DMS53 treated with DMSO at 0.1 percent for 48 hours (cell line): ENCODE measurements around the gene PKLR.
"Not testable (repeated sequence)": the region's sequence is repeated elsewhere in the genome, so short reads cannot be mapped to it uniquely, and the experiment has no call there.

Source experiments
- DNase-seq: peaks from one replicate; lab custom pipeline; 2025; ENCODE audit not compliant: unreplicated experiment; lab: John Stamatoyannopoulos, UW

PKLR gene

DNA sequence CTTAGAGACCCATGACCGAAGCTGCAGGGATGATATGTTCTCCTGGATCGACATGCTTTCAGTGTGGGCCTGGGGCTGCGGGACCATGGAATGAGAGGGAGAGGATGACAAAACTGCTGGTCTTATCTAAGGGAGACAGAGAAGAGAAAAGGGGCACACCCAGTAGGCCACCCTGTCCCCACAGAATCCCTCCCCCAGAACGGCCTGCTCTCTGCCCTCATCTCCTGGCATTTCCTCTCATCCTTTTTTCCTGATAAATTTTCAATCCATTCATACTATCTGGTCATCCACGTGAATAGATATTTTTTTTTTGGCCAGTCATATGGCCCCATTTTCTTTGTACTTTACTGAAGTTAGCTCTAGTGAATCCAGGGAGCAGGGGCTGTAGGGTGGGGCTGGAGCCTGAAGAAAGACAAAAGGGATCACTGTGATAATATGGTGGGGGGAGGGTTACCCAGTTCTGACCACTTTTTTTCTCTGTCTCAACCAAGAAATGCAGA is at the start of gene PKLR:
TSS of gene PKLR (minus strand) at position 97 of the 500 bp plus-strand sequence. CDS start at position 54, 43 bp downstream.
- DNase-seq = no peak

- no peak for DNase-seq
These were observed 41.6 kb upstream of the PKLR start for GRCh38 chr1:155342842-155343241.

DNA sequence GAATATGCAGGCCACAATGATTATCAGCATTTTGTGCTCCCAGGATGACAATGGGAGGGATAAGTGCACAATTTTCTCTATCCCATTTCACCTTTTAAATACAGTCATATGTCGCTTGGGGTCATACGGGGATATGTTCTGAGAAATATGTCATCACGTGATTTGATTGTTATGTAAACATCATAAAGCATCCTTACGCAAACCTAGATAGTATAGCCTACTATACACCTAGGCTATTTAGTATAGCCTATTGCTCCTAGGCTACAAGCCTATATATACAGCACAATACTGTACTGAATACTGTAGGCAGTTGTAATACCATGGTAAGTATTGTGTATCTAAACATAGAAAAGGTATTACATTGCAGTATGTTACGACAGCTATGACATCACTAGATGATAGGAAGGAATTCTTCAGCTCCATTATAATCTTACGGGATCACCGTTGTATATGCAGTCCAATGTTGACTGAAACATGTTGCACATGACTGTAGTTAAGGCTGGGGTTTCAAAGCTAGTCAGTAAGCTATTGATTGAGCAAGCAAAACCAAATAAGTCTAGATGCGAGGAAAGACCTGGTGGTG is 38.4 kb upstream of the PKLR start:
- DNase-seq = no peak

DNA sequence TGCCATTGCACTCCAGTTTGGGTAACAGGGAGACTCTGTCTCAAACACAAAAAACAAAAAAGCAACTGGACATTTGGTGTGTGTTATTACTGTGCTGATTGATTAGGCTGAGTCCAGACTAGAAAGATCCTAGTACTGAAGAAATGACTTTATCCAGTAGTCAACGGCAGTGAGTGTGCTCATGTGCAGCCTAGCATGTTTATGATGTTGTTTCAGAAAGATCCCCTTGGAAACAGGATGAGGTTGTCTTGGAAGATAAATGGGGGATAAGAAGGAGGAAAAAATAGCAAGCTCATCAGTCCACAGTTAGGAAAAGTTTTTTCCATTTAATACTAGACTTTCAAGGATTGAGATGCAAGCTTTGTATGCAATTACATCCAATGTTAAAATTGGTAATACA is 33.7 kb upstream of the PKLR start:
- no peak for DNase-seq

DNA sequence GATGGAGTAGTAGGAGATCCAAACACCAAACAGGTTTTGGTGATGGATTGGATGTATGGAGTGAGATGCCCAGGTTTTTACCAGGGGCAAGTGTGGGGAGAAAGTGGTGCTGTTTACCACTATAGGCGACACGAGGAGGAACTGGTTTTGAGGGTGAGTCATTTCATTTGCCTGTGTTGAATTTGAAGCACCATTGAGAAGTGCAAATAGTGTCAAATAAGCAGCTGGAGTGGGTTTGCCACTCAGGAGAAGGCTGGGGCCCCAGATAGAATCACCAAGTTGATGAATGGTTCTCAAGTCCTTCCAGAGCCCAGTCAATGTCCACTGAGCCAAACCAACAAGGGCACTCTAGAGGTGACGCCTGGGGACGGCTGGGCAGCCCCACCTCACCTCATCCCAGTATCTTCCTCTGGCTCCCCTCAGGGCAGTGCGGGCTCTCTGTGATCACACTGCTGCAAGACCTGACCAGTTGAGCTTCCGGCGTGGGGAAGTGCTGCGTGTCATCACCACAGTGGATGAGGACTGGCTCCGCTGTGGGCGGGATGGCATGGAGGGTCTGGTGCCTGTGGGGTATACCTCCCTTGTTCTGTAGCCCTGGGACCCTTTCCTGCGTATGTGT is 28.9 kb upstream of the PKLR start:
- DNase-seq = peak; percentile 97

DNA sequence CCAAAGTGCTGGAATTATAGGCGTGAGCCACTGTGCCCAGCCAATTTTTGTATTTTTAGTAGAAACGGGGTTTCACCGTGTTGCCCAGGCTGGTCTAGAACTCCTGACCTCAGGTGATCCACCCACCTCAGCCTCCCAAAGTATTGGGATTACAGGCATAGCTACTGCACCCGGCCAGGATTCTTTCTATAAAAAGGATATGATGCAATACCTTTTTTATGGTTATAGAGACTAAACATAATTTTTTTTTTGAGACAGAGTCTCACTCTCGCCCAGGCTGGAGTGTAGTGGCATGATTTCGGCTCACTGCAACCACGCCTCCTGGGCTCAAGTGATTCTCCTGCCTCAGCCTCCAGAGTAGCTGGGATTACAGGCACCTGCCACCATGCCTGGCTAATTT is 27.6 kb upstream of the PKLR start:
- not testable (repeated sequence) for DNase-seq

- no peak for DNase-seq
These were observed 26.7 kb upstream of the PKLR start for GRCh38 chr1:155327981-155328380.

GRCh38 chr1:155326631-155327037 is 25.4 kb upstream of the PKLR start:
- no peak for DNase-seq

DNA sequence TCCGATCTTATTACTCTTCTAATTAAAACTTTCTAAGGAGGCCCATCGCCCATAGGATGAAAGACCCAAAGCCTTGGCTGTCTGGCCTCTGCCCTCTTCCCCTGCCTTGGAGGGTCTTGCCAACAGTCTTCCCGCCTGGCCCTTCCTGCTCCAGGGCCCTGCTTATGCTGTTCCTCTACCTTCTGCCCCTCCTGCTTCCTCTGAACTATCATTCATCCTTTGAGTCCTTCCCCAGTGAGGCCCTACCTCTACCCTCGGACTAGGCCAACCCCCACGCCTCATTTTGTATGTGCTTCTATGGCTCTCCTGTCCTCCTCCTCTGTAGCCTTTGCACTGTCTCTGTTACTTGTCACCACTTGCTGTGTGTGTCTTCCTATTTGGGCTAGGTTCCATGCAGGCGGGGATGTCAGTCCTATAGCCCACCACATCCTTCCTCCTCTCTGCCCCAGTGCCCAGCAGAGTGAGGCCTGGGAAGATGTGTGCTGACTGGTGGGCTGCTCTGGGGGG is 24.8 kb upstream of the PKLR start:
- DNase-seq = no peak

GRCh38 chr1:155325603-155325893 is 24.3 kb upstream of the PKLR start:
- no peak for DNase-seq

GRCh38 chr1:155324717-155325602 is 23.7 kb upstream of the PKLR start:
- DNase-seq = peak; percentile 18

DNA sequence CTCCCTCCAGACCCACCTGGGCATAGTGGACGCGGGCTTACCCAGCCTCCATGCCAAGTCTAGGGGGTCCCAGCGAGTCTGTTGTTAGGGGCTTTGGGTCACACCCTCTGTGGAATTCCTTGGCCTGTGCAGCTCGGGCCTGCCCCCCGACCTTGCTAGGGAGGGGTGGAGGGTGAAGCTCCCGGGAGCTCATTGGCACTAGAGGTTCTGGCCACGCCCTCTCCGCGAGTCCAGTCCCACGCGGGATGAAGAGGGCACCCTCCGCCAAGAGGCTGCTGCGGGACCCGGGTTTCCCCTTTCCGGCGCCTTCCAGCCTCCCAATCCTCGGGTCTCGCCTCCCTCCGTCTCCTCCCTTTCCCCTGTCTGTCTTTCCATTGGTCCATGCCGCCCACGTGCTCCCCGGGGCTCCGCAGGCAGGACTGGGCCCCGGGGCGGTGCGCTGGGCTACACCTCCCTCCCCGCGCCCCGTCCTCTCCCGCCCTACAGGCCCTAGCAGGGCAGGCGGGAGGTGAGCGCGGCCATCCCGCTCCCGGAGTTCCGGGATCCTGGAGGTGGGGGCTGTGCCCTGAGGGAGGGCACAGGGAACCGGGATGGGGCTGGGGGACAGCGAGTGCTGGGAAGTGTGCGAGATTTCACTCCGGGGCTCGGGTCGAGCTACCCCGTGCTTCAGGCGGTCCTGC is 22.9 kb upstream of the PKLR start:
- peak; percentile 95 for DNase-seq

GRCh38 chr1:155323729-155324036 is 22.4 kb upstream of the PKLR start:
- DNase-seq = peak; percentile 78

GRCh38 chr1:155322953-155323728 is 21.9 kb upstream of the PKLR start:
- DNase-seq = peak; percentile 92

- no peak for DNase-seq
These were observed 21.3 kb upstream of the PKLR start for GRCh38 chr1:155322571-155322952.

DNA sequence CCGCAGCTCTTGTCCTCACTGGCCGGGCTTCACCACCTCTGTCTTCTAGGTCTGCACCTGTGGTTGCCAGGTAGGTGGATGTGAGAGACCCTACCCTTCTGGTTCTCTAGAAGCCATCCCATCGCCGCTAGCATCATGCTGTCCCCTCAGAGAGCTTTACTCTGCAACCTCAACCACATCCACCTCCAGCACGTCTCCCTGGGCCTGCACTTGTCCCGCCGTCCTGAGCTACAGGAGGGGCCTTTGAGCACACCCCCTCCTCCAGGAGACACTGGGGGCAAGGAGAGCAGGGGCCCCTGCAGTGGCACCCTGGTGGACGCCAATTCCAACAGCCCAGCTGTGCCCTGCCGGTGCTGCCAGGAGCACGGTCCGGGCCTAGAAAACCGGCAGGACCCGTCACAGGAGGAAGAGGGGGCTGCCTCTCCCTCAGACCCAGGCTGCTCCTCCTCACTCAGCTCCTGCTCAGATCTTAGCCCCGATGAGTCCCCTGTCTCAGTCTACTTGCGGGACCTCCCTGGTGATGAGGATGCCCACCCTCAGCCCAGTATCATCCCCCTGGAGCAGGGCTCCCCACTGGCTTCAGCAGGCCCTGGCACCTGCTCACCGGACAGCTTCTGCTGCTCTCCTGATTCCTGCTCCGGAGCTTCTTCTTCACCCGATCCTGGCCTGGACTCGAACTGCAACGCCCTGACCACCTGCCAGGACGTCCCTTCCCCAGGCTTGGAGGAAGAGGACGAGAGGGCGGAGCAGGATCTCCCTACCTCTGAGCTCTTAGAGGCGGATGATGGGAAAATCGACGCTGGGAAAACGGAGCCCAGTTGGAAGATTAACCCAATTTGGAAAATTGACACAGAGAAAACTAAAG is 20.6 kb upstream of the PKLR start:
- DNase-seq = no peak

GRCh38 chr1:155320661-155321617 is 19.7 kb upstream of the PKLR start, which contains the start of gene RUSC1:
TSS of gene RUSC1 (plus strand) at chr1:155320894. CDS start at chr1:155321774, 880 bp downstream.
- no peak for DNase-seq

GRCh38 chr1:155320252-155320651 is 19.0 kb upstream of the PKLR start:
- DNase-seq = no peak

GRCh38 chr1:155319536-155319935 is 18.3 kb upstream of the PKLR start:
- DNase-seq = no peak
